Liver (tissue), 3 donors: Measurements from ENCODE around the gene DPT.

Experiments
- CTCF ChIP-seq: fragments of 150-350 bp; IDR thresholded peaks from 2 replicates; pipeline ENCODE4 v1.5.1; 2017; ENCODE audit warnings: improper control_type of control experiment, low read depth, low read length; ENCODE audit not compliant: missing input control
- EGR1 ChIP-seq, 2 donors: IDR thresholded peaks; 2 replicates each; pipeline ENCODE4 v1.6.1; 2016 to 2018; ENCODE audit warnings: antibody characterized with exemption in 2 of 2, low read depth in 2 of 2
- FOXA1 ChIP-seq: IDR thresholded peaks from 2 replicates; pipeline ENCODE4 v1.6.1; 2016; ENCODE audit warnings: antibody characterized with exemption
- GABPA ChIP-seq, 2 donors: IDR thresholded peaks in 1 of 2; conservative IDR thresholded peaks in 1 of 2; 2 replicates each; pipeline ENCODE4 v1.6.1; 2016; ENCODE audit warnings: antibody characterized with exemption in 2 of 2, mild to moderate bottlenecking in 1 of 2, moderate library complexity in 1 of 2
- HNF4G ChIP-seq: IDR thresholded peaks from 2 replicates; pipeline ENCODE4 v1.6.1; 2016; ENCODE audit warnings: antibody characterized with exemption
- JUND ChIP-seq, 2 donors: IDR thresholded peaks; 2 replicates each; pipeline ENCODE4 v1.6.1; 2016; ENCODE audit warnings: antibody characterized with exemption in 2 of 2
- MAX ChIP-seq: IDR thresholded peaks from 2 replicates; pipeline ENCODE4 v1.6.1; 2016; ENCODE audit warnings: antibody characterized with exemption
- NR2F2 ChIP-seq: IDR thresholded peaks from 2 replicates; pipeline ENCODE4 v1.6.1; 2016; ENCODE audit warnings: antibody characterized with exemption
- RAD21 ChIP-seq, 2 donors: IDR thresholded peaks; 2 replicates each; pipeline ENCODE4 v1.6.1; 2016; ENCODE audit warnings: antibody characterized with exemption in 2 of 2, mild to moderate bottlenecking in 2 of 2
- RXRA ChIP-seq, 2 donors: IDR thresholded peaks; 2 replicates each; pipeline ENCODE4 v1.6.1; 2017 to 2018; ENCODE audit warnings: antibody characterized with exemption in 2 of 2, mild to moderate bottlenecking in 1 of 2
- TAF1 ChIP-seq: conservative IDR thresholded peaks from 2 replicates; pipeline ENCODE4 v1.6.1; 2016; ENCODE audit warnings: antibody characterized with exemption, mild to moderate bottlenecking
- YY1 ChIP-seq: IDR thresholded peaks from 2 replicates; pipeline ENCODE4 v1.6.1; 2016; ENCODE audit warnings: antibody characterized with exemption, mild to moderate bottlenecking
- TF ChIP-seq, protein P1 (sequence below): IDR thresholded peaks from 2 replicates; pipeline ENCODE4 v1.6.1; 2016; ENCODE audit warnings: antibody characterized with exemption, mild to moderate bottlenecking
- donor health status: healthy.
- donor health status: healthy.

DNA sequence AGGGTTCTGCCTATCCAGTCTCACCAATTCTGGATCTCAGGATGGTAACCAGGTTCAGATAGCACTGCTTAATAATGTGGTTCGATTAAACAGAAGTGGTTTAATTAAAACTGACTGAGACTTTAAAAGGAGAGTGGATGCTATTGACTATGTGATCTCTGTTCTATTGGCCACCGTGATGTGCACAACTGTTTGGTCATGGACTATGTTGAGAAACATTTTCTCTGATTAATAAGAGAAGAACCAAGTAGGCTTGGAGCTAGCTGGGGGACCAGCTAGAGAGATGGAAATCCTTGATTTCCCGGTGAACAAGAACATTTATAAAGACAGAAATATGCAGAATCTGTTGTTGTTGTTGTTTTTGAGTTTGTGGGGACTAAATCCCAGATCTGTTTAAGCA is 36.5 kb downstream of the DPT start:
- no peak for TF ChIP-seq YY1
- TF ChIP-seq CTCF: no peak
- TF ChIP-seq JUND (IDR thresholded peaks at IDR 0.05): no peak
- TF ChIP-seq, protein P1, sequence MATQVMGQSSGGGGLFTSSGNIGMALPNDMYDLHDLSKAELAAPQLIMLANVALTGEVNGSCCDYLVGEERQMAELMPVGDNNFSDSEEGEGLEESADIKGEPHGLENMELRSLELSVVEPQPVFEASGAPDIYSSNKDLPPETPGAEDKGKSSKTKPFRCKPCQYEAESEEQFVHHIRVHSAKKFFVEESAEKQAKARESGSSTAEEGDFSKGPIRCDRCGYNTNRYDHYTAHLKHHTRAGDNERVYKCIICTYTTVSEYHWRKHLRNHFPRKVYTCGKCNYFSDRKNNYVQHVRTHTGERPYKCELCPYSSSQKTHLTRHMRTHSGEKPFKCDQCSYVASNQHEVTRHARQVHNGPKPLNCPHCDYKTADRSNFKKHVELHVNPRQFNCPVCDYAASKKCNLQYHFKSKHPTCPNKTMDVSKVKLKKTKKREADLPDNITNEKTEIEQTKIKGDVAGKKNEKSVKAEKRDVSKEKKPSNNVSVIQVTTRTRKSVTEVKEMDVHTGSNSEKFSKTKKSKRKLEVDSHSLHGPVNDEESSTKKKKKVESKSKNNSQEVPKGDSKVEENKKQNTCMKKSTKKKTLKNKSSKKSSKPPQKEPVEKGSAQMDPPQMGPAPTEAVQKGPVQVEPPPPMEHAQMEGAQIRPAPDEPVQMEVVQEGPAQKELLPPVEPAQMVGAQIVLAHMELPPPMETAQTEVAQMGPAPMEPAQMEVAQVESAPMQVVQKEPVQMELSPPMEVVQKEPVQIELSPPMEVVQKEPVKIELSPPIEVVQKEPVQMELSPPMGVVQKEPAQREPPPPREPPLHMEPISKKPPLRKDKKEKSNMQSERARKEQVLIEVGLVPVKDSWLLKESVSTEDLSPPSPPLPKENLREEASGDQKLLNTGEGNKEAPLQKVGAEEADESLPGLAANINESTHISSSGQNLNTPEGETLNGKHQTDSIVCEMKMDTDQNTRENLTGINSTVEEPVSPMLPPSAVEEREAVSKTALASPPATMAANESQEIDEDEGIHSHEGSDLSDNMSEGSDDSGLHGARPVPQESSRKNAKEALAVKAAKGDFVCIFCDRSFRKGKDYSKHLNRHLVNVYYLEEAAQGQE: no peak
- no peak for TF ChIP-seq GABPA (IDR thresholded peaks at IDR 0.05 in 1 of 2, conservative IDR thresholded peaks at IDR 0.05 in 1 of 2)
- TF ChIP-seq MAX: no peak
- no peak for TF ChIP-seq TAF1
- no peak for TF ChIP-seq NR2F2
- no peak for TF ChIP-seq EGR1 (IDR thresholded peaks at IDR 0.05; ENCODE audit: low read depth in 2 of 2)
- TF ChIP-seq FOXA1: no peak
- no peak for TF ChIP-seq RXRA (IDR thresholded peaks at IDR 0.05)
- TF ChIP-seq RAD21 (IDR thresholded peaks at IDR 0.05): no peak
- TF ChIP-seq HNF4G: no peak
